Activated gamma-delta T cell treated with anti-CD3 and anti-CD28 coated beads, Interleukin-2, amount 50 U/mL, for 16 hours (primary cell): ENCODE measurements around the gene MAN1C1.
"Not testable (repeated sequence)": the region's sequence is repeated elsewhere in the genome, so short reads cannot be mapped to it uniquely, and the experiment has no call there.

Experiments used
- DNase-seq: peaks from one replicate; pipeline ENCODE4 v3.0.0-alpha.2; 2020; ENCODE audit warnings: low read depth

The MAN1C1 gene

GRCh38 chr1:25634896-25635295 is 18.3 kb downstream of the MAN1C1 start:
- no peak for DNase-seq

GRCh38 chr1:25636141-25636540 is 19.6 kb downstream of the MAN1C1 start:
- not testable (repeated sequence) for DNase-seq

- no peak for DNase-seq
These were observed 24.2 kb downstream of the MAN1C1 start for GRCh38 chr1:25640646-25641328.

GRCh38 chr1:25641329-25641725 is 24.7 kb downstream of the MAN1C1 start:
- no peak for DNase-seq

GRCh38 chr1:25641931-25642573 is 25.5 kb downstream of the MAN1C1 start:
- DNase-seq: no peak

GRCh38 chr1:25642574-25643108 is 26.1 kb downstream of the MAN1C1 start:
- DNase-seq: peak; percentile 38

- no peak for DNase-seq
These were observed 27.3 kb downstream of the MAN1C1 start for GRCh38 chr1:25643929-25644328.

- DNase-seq: no peak
These were observed 28.4 kb downstream of the MAN1C1 start for GRCh38 chr1:25644962-25645361.

GRCh38 chr1:25645637-25646400 is 29.2 kb downstream of the MAN1C1 start:
- DNase-seq: no peak

GRCh38 chr1:25647106-25647505 is 30.5 kb downstream of the MAN1C1 start:
- DNase-seq: no peak

- DNase-seq: no peak
These were observed 31.3 kb downstream of the MAN1C1 start for GRCh38 chr1:25647863-25648262.

GRCh38 chr1:25648681-25649440 is 32.3 kb downstream of the MAN1C1 start:
- no peak for DNase-seq

GRCh38 chr1:25649505-25650288 is 33.1 kb downstream of the MAN1C1 start:
- DNase-seq: no peak

GRCh38 chr1:25650289-25650576 is 33.6 kb downstream of the MAN1C1 start:
- DNase-seq: no peak

GRCh38 chr1:25651036-25651640 is 34.5 kb downstream of the MAN1C1 start:
- no peak for DNase-seq

GRCh38 chr1:25651824-25652741 is 35.5 kb downstream of the MAN1C1 start:
- DNase-seq: no peak

GRCh38 chr1:25653558-25653957 is 37.0 kb downstream of the MAN1C1 start:
- no peak for DNase-seq

- DNase-seq: no peak
These were observed 37.6 kb downstream of the MAN1C1 start for GRCh38 chr1:25654109-25654660.

GRCh38 chr1:25657121-25657882 is 40.7 kb downstream of the MAN1C1 start:
- DNase-seq: no peak
